ENCODE measurements around the gene PCDHGB6.

DNA sequence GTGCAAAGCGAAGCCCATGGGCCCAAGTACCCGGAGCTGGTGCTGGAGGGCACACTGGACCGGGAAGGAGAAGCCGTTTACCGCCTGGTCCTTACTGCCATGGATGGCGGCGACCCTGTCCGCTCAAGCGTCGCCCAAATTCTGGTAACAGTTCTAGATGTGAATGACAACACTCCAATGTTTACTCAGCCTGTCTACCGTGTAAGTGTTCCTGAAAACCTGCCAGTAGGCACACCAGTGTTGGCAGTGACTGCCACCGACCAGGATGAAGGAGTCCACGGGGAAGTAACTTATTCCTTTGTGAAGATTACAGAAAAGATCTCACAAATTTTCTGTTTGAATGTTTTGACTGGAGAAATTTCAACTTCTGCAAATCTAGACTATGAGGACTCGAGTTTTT, 33.2 kb upstream of the PCDHGB6 start:
- no peak for TF ChIP-seq CTCF (IDR thresholded peaks at IDR 0.05; ENCODE audit: poor library complexity)
- TF ChIP-seq EZH2 (IDR thresholded peaks at IDR 0.05; ENCODE audit: borderline replicate concordance) = no peak
- TF ChIP-seq EZH2phosphoT487 (IDR thresholded peaks at IDR 0.05; ENCODE audit: low read depth, severe bottlenecking, unreplicated experiment) = no peak
